Sciatic nerve (tissue), 2 donors: ENCODE measurements around the gene HMSD. TPM values are rescaled to one million over a fixed set of nuclear protein-coding genes. Genes with fewer than 3 reads are reported as not detected.

ENCODE experiments used
- ATAC-seq: fragments of 200-7000 bp; cut with Tn5 transposase; one replicate; pipeline ENCODE4 v1.9.1; 2020; ENCODE audit warnings: mild to moderate bottlenecking, moderate library complexity
- DNase-seq: peaks from one replicate; pipeline ENCODE4 v3.0.0-alpha.2; 2020; ENCODE audit warnings: low spot score
- intact Hi-C: fragments of 100-400 bp; cut with DNase I; formaldehyde crosslinking; loops from one replicate; pipeline ENCODE4 v1.14.2; 2022
- total RNA-seq: library from RNA; stranded (reverse); fragmentation: NEBNext Ultra II Directional; extraction: Animal tissue kit (Norgen Biotek cat#: 25700); gene quantifications from one replicate; pipeline ENCODE4 v1.2.1, GENCODE V29; 2021
- donor health status: DM: no; HTN: no; CAD: no.
- donor health status: DM: no; HTN: no; CAD: no.

The HMSD gene
- total RNA-seq, 1 donor from 2014 or later: 7.8 TPM

- no peak for ATAC-seq
- intact Hi-C loops: no loop called here
These were observed 1.9 kb upstream of the HMSD start for GRCh38 chr18:63947051-63947790.

GRCh38 chr18:63951302-63951705 is 2.2 kb downstream of the HMSD start:
- intact Hi-C loops: no loop called here
- DNase-seq (no peak), ATAC-seq (no peak)

More at GRCh38 chr18:63947051-63947790, 1.9 kb upstream of the HMSD start:
- DNase-seq: no peak

GRCh38 chr18:63953811-63954210 is 4.7 kb downstream of the HMSD start:
- intact Hi-C loops: no loop called here
- no peak for DNase-seq
- ATAC-seq: no peak

- DNase-seq: no peak
- ATAC-seq: no peak
- intact Hi-C loops: no loop called here
These were observed 7.7 kb downstream of the HMSD start for GRCh38 chr18:63956755-63957154.

- no peak for ATAC-seq
- intact Hi-C loops: no loop called here
- DNase-seq: no peak
These were observed 11.8 kb downstream of the HMSD start for GRCh38 chr18:63960891-63961290.

- intact Hi-C loops: no loop called here
- no peak for DNase-seq
- no peak for ATAC-seq
These were observed 12.4 kb downstream of the HMSD start for GRCh38 chr18:63961435-63961980.

GRCh38 chr18:63962137-63962536 is 13.0 kb downstream of the HMSD start:
- ATAC-seq: no peak
- no peak for DNase-seq

GRCh38 chr18:63963615-63964256 is 14.6 kb downstream of the HMSD start:
- DNase-seq: no peak
- peak; percentile 50 for ATAC-seq
- intact Hi-C loops: no loop called here

More at GRCh38 chr18:63962137-63962536, 13.0 kb downstream of the HMSD start:
- intact Hi-C loops: no loop called here

GRCh38 chr18:63964908-63965307 is 15.8 kb downstream of the HMSD start:
- intact Hi-C loops: no loop called here
- ATAC-seq (no peak), DNase-seq (no peak)

- ATAC-seq: no peak
- intact Hi-C loops: no loop called here
- no peak for DNase-seq
These were observed 16.7 kb downstream of the HMSD start for GRCh38 chr18:63965716-63966330.

GRCh38 chr18:63969942-63970808 is 21.1 kb downstream of the HMSD start, which contains the start of gene SERPINB8:
Gene SERPINB8, plus strand, starts transcription at chr18:63970081. Its CDS starts 8,228 bp downstream, at chr18:63978309.
- intact Hi-C loops: no loop called here
- ATAC-seq: peak; percentile 98
- peak; percentile 95 for DNase-seq

GRCh38 chr18:63970809-63971205 is 21.7 kb downstream of the HMSD start:
- ATAC-seq (peak; percentile 75), DNase-seq (peak; percentile 69)
- intact Hi-C loops: no loop called here

- ATAC-seq (no peak), DNase-seq (no peak)
- intact Hi-C loops: no loop called here
These were observed 22.4 kb downstream of the HMSD start for GRCh38 chr18:63971320-63972001.

GRCh38 chr18:63972002-63972376 is 22.9 kb downstream of the HMSD start:
- ATAC-seq (no peak), DNase-seq (no peak)
- intact Hi-C loops: no loop called here

GRCh38 chr18:63974991-63975390 is 25.9 kb downstream of the HMSD start:
- ATAC-seq (no peak), DNase-seq (no peak)
- intact Hi-C loops: no loop called here

GRCh38 chr18:63975628-63976027 is 26.5 kb downstream of the HMSD start:
- intact Hi-C loops: no loop called here
- DNase-seq (no peak), ATAC-seq (no peak)

GRCh38 chr18:63977040-63977439 is 27.9 kb downstream of the HMSD start:
- ATAC-seq: no peak
- no peak for DNase-seq
- intact Hi-C loops: no loop called here

GRCh38 chr18:63979409-63979920 is 30.4 kb downstream of the HMSD start:
- no peak for DNase-seq
- ATAC-seq: peak; percentile 85
- intact Hi-C loops: no loop called here
